Activated CD4-positive, alpha-beta T cell treated with anti-CD3 and anti-CD28 coated beads, Interleukin-2, amount 50 U/mL, for 24 hours (primary cell): ENCODE data around the gene ZNF738.

ENCODE experiments used
- DNase-seq, 2 donors: peaks; one replicate each; pipeline ENCODE4 v3.0.0-alpha.2; 2020; ENCODE audit warnings: low read depth in 1 of 2, low spot score in 1 of 2

The ZNF738 gene

GRCh38 chr19:21422244-21422643, 63.4 kb downstream of the ZNF738 start:
- no peak for DNase-seq

GRCh38 chr19:21423057-21424041, 64.5 kb downstream of the ZNF738 start:
- DNase-seq, result no peak
